Measurements from ENCODE around the gene GPX4.

DNA sequence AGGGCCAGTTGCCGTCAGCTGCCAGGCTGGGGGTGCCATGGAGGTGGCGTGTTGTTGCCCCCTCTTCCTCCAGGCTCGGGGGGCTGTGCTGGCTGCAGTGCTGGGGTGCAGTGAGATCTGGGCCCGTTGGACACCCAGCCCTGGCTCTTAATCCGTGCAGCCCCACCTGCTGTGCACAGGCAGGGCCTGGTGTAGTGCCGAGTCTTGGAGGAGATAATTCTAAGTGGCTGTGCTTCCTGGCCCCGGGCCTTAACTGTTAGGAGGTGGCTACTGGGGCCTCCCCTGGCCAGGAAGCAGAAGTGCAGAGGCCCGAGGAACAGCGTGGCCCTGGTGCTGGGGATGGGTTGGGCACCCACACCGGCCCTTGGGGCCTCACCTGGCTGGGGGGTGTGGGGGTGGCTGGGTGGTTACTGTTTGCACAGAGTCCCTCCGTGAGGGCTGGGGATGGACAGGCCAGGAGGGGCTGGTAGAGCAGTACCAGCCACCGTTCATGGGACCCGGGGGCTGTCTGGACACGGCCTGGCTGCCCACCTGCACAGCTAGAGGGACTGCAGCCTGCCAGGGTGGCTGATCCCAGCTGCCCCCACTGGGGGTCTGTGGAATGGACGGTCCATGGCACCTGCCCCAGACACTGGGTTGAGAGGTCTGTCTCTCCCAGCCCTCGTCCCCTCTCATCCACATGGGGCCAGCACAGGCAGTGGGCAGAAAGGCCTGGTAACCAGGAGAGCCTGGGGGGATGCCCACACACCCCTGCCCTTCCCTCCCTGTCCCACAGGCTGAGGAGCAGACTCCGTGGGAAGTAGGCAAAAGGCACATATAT lies 3.3 kb downstream of the GPX4 start:
- TF ChIP-seq POLR2AphosphoS5 (IDR thresholded peaks at IDR 0.05; ENCODE audit: low read depth, low read length) = no peak
- TF ChIP-seq TAF1 (IDR thresholded peaks at IDR 0.05; ENCODE audit: borderline replicate concordance, insufficient read depth, low read length) = no peak
- TF ChIP-seq SIN3A (IDR thresholded peaks at IDR 0.05; ENCODE audit: borderline replicate concordance, insufficient read depth, low read length) = 0 out of 2 replicates have a peak, but pooled peaks have one; percentile 21
- TF ChIP-seq, protein P1, sequence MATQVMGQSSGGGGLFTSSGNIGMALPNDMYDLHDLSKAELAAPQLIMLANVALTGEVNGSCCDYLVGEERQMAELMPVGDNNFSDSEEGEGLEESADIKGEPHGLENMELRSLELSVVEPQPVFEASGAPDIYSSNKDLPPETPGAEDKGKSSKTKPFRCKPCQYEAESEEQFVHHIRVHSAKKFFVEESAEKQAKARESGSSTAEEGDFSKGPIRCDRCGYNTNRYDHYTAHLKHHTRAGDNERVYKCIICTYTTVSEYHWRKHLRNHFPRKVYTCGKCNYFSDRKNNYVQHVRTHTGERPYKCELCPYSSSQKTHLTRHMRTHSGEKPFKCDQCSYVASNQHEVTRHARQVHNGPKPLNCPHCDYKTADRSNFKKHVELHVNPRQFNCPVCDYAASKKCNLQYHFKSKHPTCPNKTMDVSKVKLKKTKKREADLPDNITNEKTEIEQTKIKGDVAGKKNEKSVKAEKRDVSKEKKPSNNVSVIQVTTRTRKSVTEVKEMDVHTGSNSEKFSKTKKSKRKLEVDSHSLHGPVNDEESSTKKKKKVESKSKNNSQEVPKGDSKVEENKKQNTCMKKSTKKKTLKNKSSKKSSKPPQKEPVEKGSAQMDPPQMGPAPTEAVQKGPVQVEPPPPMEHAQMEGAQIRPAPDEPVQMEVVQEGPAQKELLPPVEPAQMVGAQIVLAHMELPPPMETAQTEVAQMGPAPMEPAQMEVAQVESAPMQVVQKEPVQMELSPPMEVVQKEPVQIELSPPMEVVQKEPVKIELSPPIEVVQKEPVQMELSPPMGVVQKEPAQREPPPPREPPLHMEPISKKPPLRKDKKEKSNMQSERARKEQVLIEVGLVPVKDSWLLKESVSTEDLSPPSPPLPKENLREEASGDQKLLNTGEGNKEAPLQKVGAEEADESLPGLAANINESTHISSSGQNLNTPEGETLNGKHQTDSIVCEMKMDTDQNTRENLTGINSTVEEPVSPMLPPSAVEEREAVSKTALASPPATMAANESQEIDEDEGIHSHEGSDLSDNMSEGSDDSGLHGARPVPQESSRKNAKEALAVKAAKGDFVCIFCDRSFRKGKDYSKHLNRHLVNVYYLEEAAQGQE (IDR thresholded peaks at IDR 0.05; ENCODE audit: insufficient read depth in 1 of 2, low read depth in 2 of 2, low read length in 2 of 2) = no peak
